Large intestine (tissue), 3 donors: ENCODE data around the gene LRRTM1. TPM values are rescaled to one million over a fixed set of nuclear protein-coding genes. Genes with fewer than 3 reads are reported as not detected.

Experiments used
- DNase-seq, 2 donors: peaks; one replicate each; pipeline versions ENCODE4 v3.0.0 to v3.0.0-alpha.2; 2013
- H3K27ac ChIP-seq: one replicate; pipeline ENCODE4 v1.5.1; 2013; ENCODE audit warnings: low read length
- H3K27me3 ChIP-seq: 2 replicates; pipeline ENCODE4 v1.6.1; 2013; ENCODE audit warnings: low read length; ENCODE audit not compliant: control insufficient read depth, insufficient read depth
- H3K36me3 ChIP-seq: 2 replicates; pipeline ENCODE4 v1.6.1; 2013; ENCODE audit warnings: low read length; ENCODE audit not compliant: control insufficient read depth, insufficient read depth
- H3K4me1 ChIP-seq: one replicate; pipeline ENCODE4 v1.6.1; 2013; ENCODE audit warnings: low read length; ENCODE audit not compliant: control insufficient read depth, insufficient read depth
- H3K4me3 ChIP-seq: one replicate; pipeline ENCODE4 v1.5.1; 2013; ENCODE audit warnings: low read length
- H3K9me3 ChIP-seq: one replicate; pipeline ENCODE4 v1.6.1; 2013; ENCODE audit warnings: mild to moderate bottlenecking, low read depth, low read length, moderate library complexity; ENCODE audit not compliant: control insufficient read depth
- WGBS: methylation state at CpG from one replicate; pipeline ENCODE4 v1.1.5; 2013; ENCODE audit warnings: low lambda C conversion rate; ENCODE audit not compliant: insufficient coverage; 5-methylcytosine and 5-hydroxymethylcytosine counted together
- polyA plus RNA-seq: library from polyadenylated mRNA; unstranded; fragments of 120-200 nt; gene quantifications from one replicate; pipeline ENCODE4 v1.2.1, GENCODE V29; 2013

LRRTM1 gene
- polyA plus RNA-seq, 1 donor, result 3.1 TPM

GRCh38 chr2:80252294-80252986 is 52.1 kb downstream of the LRRTM1 start:
- DNase-seq, result no peak
- WGBS, result 83% methylated on average over 1 of the region's 7 CpGs
- no peak overlapping the region for H3K27ac ChIP-seq

More at GRCh38 chr2:80252294-80252986, 52.1 kb downstream of the LRRTM1 start:
- Histone ChIP-seq H3K36me3 (no peaks in the 10 kb centered on the region), H3K27me3 (no peaks in the 10 kb centered on the region), H3K9me3 (no peaks in the 10 kb centered on the region), H3K4me1 (no peaks in the 10 kb centered on the region), H3K4me3 (no peak overlapping the region)
